OCI-LY1 (cell line): ENCODE measurements around the gene FAM89B.
A peak's percentile ranks its signal among the peaks of the same experiment; 100 is the strongest.

Source experiments
- H2AFZ ChIP-seq: fragments of 200-600 bp; sonication (generic), shearing (Covaris generic); 2 replicates; pipeline ENCODE4 v1.6.0; 2014; ENCODE audit warnings: antibody characterized with exemption, mild to moderate bottlenecking, low read length
- H3F3A ChIP-seq: fragments of 200-600 bp; sonication (generic), shearing (Covaris generic); 2 replicates; pipeline ENCODE4 v1.6.0; 2014; ENCODE audit warnings: mild to moderate bottlenecking, antibody characterized with exemption, low read length, moderate library complexity; ENCODE audit not compliant: insufficient read depth
- H3K27ac ChIP-seq: fragments of 200-600 bp; sonication (generic); 2 replicates; pipeline ENCODE4 v1.5.1; 2014; ENCODE audit warnings: low read length, mixed run types, mild to moderate bottlenecking, low read depth; ENCODE audit not compliant: poor library complexity, severe bottlenecking
- H3K27me3 ChIP-seq: fragments of 200-600 bp; sonication (generic); 2 replicates; pipeline ENCODE4 v1.6.0; 2014; ENCODE audit warnings: antibody characterized with exemption, mild to moderate bottlenecking, low read length, moderate library complexity; ENCODE audit not compliant: insufficient read depth
- H3K36me3 ChIP-seq: fragments of 200-600 bp; sonication (generic); 2 replicates; pipeline ENCODE4 v1.6.1; 2014; ENCODE audit warnings: mild to moderate bottlenecking, antibody characterized with exemption, low read length, moderate library complexity, mixed read lengths; ENCODE audit not compliant: insufficient read depth
- H3K4me1 ChIP-seq: fragments of 200-600 bp; sonication (generic); 2 replicates; pipeline ENCODE4 v1.5.1; 2014; ENCODE audit warnings: mild to moderate bottlenecking, low read length, moderate library complexity; ENCODE audit not compliant: insufficient read depth, severe bottlenecking
- H3K4me2 ChIP-seq: fragments of 200-600 bp; sonication (generic), shearing (Covaris generic); 2 replicates; pipeline ENCODE4 v1.6.1; 2014; ENCODE audit warnings: low read length
- H3K4me3 ChIP-seq: fragments of 200-600 bp; sonication (generic); 2 replicates; pipeline ENCODE4 v1.5.1; 2014; ENCODE audit warnings: low read length, low read depth, mild to moderate bottlenecking, mixed read lengths; ENCODE audit not compliant: poor library complexity, severe bottlenecking
- H3K79me2 ChIP-seq: fragments of 200-600 bp; shearing (Covaris generic); 2 replicates; pipeline ENCODE4 v1.6.1; 2016; ENCODE audit warnings: mixed run types, low read length, mixed read lengths; ENCODE audit not compliant: insufficient read depth
- H3K9ac ChIP-seq: fragments of 200-600 bp; sonication (generic), shearing (Covaris generic); 2 replicates; pipeline ENCODE4 v1.6.1; 2014; ENCODE audit warnings: mild to moderate bottlenecking, low read length, mixed read lengths
- H3K9me2 ChIP-seq: fragments of 200-600 bp; sonication (generic), shearing (Covaris generic); 2 replicates; pipeline ENCODE4 v1.6.1; 2014; ENCODE audit warnings: low read depth, mild to moderate bottlenecking, low read length, mixed read lengths
- H3K9me3 ChIP-seq: fragments of 200-600 bp; shearing (Covaris generic); 2 replicates; pipeline ENCODE4 v1.6.1; 2014; ENCODE audit warnings: low read length, mixed read lengths
- H4K20me1 ChIP-seq: fragments of 200-600 bp; sonication (generic), shearing (Covaris generic); 2 replicates; pipeline ENCODE4 v1.6.0; 2016; ENCODE audit warnings: mild to moderate bottlenecking, low read length; ENCODE audit not compliant: insufficient read depth
- CTCF ChIP-seq: fragments of 200-600 bp; sonication (generic), shearing (Covaris generic); IDR thresholded peaks from 2 replicates; pipeline ENCODE4 v1.5.1; 2017; ENCODE audit warnings: mild to moderate bottlenecking, antibody characterized with exemption, low read length, moderate library complexity, mixed read lengths
- EZH2 ChIP-seq: fragments of 200-600 bp; sonication (generic), shearing (Covaris generic); IDR thresholded peaks from 2 replicates; pipeline ENCODE4 v1.8.0; 2017; ENCODE audit warnings: borderline replicate concordance, mixed run types, mild to moderate bottlenecking, antibody characterized with exemption, low read length, moderate library complexity, mixed read lengths

FAM89B gene

GRCh38 chr11:65558002-65558929, 14.1 kb upstream of the FAM89B start, which contains the start of gene LTBP3:
TSS of gene LTBP3 (minus strand) at chr11:65558359. CDS start at chr11:65557959, 400 bp downstream.
- Histone ChIP-seq H4K20me1 (no peaks in the 10 kb centered on the region), H3K4me1 (peaks cover 12% of the 10 kb centered on the region), H3K9me2 (no peaks in the 10 kb centered on the region), H3K4me3 (peak within 1 kb of the TSS; percentile 39), H3K4me2 (peak within 1 kb of the TSS; percentile 73), H3F3A (no peaks in the 10 kb centered on the region), H3K79me2 (no peaks in the 10 kb centered on the region), H3K27ac (no peak within 1 kb of the TSS), H3K9ac (peak within 1 kb of the TSS; percentile 13; the same call in 1 of the 2 replicates), H2AFZ (no peak within 1 kb of the TSS), H3K27me3 (peaks cover 12% of the 10 kb centered on the region; the same call in 1 of the 2 replicates), H3K9me3 (no peaks in the 10 kb centered on the region), H3K36me3 (no peaks in the 10 kb centered on the region)
- TF ChIP-seq CTCF: no peak
- no peak for TF ChIP-seq EZH2

GRCh38 chr11:65558930-65559509, 13.3 kb upstream of the FAM89B start:
- no peak overlapping the region; the same call in 1 of the 2 replicates for H3K9ac ChIP-seq
- H3K79me2 ChIP-seq: no peaks in the 10 kb centered on the region
- no peaks in the 10 kb centered on the region for H3K9me2 ChIP-seq
- no peaks in the 10 kb centered on the region for H3K36me3 ChIP-seq
- no peaks in the 10 kb centered on the region for H3K9me3 ChIP-seq
- H2AFZ ChIP-seq: no peak overlapping the region
- H3K27me3 ChIP-seq: peaks cover 13% of the 10 kb centered on the region; the same call in 1 of the 2 replicates
- peak overlapping the region; percentile 73 for H3K4me2 ChIP-seq
- no peak overlapping the region for H3K27ac ChIP-seq
- H3K4me1 ChIP-seq: peaks cover 12% of the 10 kb centered on the region
- TF ChIP-seq CTCF: no peak
- TF ChIP-seq EZH2: no peak
- no peaks in the 10 kb centered on the region for H3F3A ChIP-seq
- H3K4me3 ChIP-seq: peak overlapping the region; percentile 39
- no peaks in the 10 kb centered on the region for H4K20me1 ChIP-seq

GRCh38 chr11:65559535-65559934, 12.8 kb upstream of the FAM89B start:
- TF ChIP-seq EZH2 (no peak), CTCF (no peak)
- H3K4me2 ChIP-seq: no peak overlapping the region
- H3K79me2 ChIP-seq: no peaks in the 10 kb centered on the region
- H3K4me1 ChIP-seq: peaks cover 12% of the 10 kb centered on the region
- no peaks in the 10 kb centered on the region for H4K20me1 ChIP-seq
- H3K27me3 ChIP-seq: peaks cover 13% of the 10 kb centered on the region; the same call in 1 of the 2 replicates
- no peaks in the 10 kb centered on the region for H3K36me3 ChIP-seq
- no peaks in the 10 kb centered on the region for H3F3A ChIP-seq
- H3K9me2 ChIP-seq: no peaks in the 10 kb centered on the region
- H2AFZ ChIP-seq: no peak overlapping the region
- H3K9ac ChIP-seq: no peak overlapping the region
- no peaks in the 10 kb centered on the region for H3K9me3 ChIP-seq
- H3K27ac ChIP-seq: no peak overlapping the region
- no peak overlapping the region for H3K4me3 ChIP-seq
